Activated T-cell treated with anti-CD3 and anti-CD28 coated beads, Interleukin-2, amount 50 U/mL, for 72 hours (primary cell): ENCODE measurements around the gene GPC5. TPM values are rescaled to one million over a fixed set of nuclear protein-coding genes. Genes with fewer than 3 reads are reported as not detected.

Experiments used
- ATAC-seq, 2 donors: fragments of 150-1000 bp; cut with Tn5 transposase; replicated peaks in 1 of 2; 2 replicates each; pipeline ENCODE4 v1.10.0; 2021; ENCODE audit warnings: moderate library complexity in 2 of 2, mild to moderate bottlenecking in 1 of 2
- DNase-seq, 2 donors: peaks; one replicate each; pipeline ENCODE4 v3.0.0; 2021 to 2022; ENCODE audit warnings: mixed read lengths in 1 of 2
- H3K27ac Mint-ChIP-seq: one replicate; pipeline ENCODE4 v1.8.0; 2022; ENCODE audit warnings: mild to moderate bottlenecking, moderate library complexity, mixed read lengths
- H3K27me3 Mint-ChIP-seq: one replicate; pipeline ENCODE4 v1.8.0; 2022; ENCODE audit warnings: low read depth, mixed read lengths
- H3K36me3 Mint-ChIP-seq, 2 donors: one replicate each; pipeline ENCODE4 v1.8.0; 2022; ENCODE audit warnings: mixed read lengths in 2 of 2, mild to moderate bottlenecking in 1 of 2; ENCODE audit not compliant: insufficient read depth in 2 of 2
- H3K4me1 Mint-ChIP-seq: one replicate; pipeline ENCODE4 v1.8.0; 2022; ENCODE audit warnings: low read depth, mixed read lengths
- H3K4me3 Mint-ChIP-seq, 2 donors: one replicate each; pipeline ENCODE4 v1.8.0; 2022; ENCODE audit warnings: mild to moderate bottlenecking in 2 of 2, mixed read lengths in 2 of 2, moderate library complexity in 2 of 2
- H3K9me3 Mint-ChIP-seq, 2 donors: one replicate each; pipeline ENCODE4 v1.8.0; 2022; ENCODE audit warnings: mixed read lengths in 2 of 2
- total RNA-seq, 2 donors: library from RNA; stranded (reverse); gene quantifications; one replicate each; pipeline ENCODE4 v1.2.3, GENCODE V29; 2022

The GPC5 gene
- total RNA-seq, 2 donors from 2014 or later: 0.14 TPM; not detected in 1

DNA sequence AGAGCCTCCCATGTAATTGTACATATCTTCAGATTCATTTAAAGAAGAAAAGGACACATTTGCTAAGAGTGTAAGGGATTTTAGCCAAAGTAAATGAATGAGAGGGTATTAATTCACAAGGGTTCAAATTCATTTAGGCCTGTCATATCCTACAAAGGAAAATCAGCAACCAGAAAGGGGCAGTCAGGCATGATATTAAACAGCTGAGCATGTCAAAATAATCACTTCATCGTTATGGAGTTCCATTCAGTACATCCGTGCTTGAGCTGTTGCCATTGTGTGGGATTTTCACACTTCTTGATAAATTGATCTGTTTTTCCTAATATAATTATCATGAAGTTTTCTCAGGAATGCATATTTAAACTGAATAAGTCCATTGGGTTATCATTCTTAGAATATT is 567.1 kb downstream of the GPC5 start:
- Mint-ChIP-seq H3K27ac (no peak overlapping the region), H3K36me3 (peaks cover 0 to 3% of the 10 kb centered on the region in 2 donors), H3K4me3 (no peak overlapping the region), H3K27me3 (no peaks in the 10 kb centered on the region), H3K4me1 (no peaks in the 10 kb centered on the region), H3K9me3 (peaks cover 4 to 7% of the 10 kb centered on the region in 2 donors)
- ATAC-seq (no peak), DNase-seq (no peak)

GRCh38 chr13:91978571-91978970 is 580.1 kb downstream of the GPC5 start:
- no peak for ATAC-seq
- H3K36me3 Mint-ChIP-seq: no peaks in the 10 kb centered on the region

DNA sequence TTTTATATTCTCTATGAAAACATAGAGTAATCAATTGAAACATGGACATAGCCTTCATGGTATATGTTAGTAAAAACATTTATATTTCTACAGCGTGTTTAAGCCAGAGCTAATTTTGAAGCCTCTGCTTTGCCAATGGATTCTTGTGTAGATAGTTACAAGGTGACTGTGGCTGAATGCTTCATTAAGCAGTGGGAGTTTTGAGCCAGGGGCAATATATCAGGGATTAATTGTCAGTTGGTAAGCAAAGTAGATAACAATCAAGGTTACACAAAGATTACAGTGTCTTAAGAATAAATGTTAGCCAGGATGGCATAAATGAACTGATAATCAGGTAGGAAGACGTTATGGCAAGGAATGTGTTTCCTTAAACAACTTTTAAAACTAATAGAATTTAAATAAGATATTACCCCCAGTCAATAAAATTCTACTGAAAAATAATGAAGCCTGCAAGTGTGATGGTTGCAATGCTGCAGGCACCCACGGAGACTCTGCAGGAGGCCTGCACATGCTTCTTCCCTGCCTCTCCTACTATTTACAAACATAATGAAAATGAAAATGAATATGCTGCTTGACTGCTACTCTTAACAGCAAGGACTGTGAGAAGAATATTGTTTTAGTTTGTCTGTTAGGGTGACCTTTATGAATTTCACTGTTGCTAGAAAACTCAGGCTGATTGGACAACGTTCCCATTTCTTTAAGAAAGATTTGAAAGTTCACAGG is 588.5 kb downstream of the GPC5 start:
- Mint-ChIP-seq H3K4me3 (no peak overlapping the region), H3K27ac (no peak overlapping the region), H3K4me1 (no peaks in the 10 kb centered on the region), H3K36me3 (no peaks in the 10 kb centered on the region), H3K27me3 (no peaks in the 10 kb centered on the region), H3K9me3 (peaks cover 3 to 4% of the 10 kb centered on the region in 2 donors)
- ATAC-seq: no peak
- DNase-seq: no peak

More at GRCh38 chr13:91978571-91978970, 580.1 kb downstream of the GPC5 start:
- Mint-ChIP-seq H3K27ac (no peak overlapping the region), H3K9me3 (peaks cover 10 to 15% of the 10 kb centered on the region in 2 donors), H3K27me3 (no peaks in the 10 kb centered on the region), H3K4me3 (no peak overlapping the region), H3K4me1 (no peaks in the 10 kb centered on the region)
- DNase-seq: no peak

- Mint-ChIP-seq H3K27ac (no peak overlapping the region), H3K4me3 (no peak overlapping the region), H3K36me3 (no peaks in the 10 kb centered on the region), H3K4me1 (no peaks in the 10 kb centered on the region), H3K27me3 (no peaks in the 10 kb centered on the region), H3K9me3 (peaks cover 0 to 3% of the 10 kb centered on the region in 2 donors)
- no peak for DNase-seq
- ATAC-seq: no peak
Measured at GRCh38 chr13:91988331-91988730, 589.9 kb downstream of the GPC5 start.

DNA sequence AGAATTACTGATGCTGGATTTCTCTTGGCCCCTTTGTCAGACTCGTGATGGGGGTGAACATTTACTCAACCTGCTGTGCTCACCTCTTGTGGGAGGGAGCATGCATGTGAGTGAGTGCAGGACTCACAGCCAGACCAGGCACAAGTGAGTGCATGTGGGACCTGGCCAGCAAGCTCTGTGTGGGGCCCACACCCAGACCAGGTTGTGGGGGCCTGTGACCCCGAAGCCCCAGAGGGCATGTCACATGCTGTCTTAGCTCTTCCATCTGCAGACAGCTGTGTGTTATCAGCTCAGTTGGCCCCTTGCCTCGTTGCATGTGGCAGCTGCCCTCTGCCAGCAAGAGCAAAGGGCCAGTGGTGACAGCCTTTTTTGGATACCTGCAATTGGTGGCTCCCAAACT is 614.4 kb downstream of the GPC5 start:
- H3K9me3 Mint-ChIP-seq: peaks cover 2 to 5% of the 10 kb centered on the region in 2 donors
- DNase-seq (no peak), ATAC-seq (no peak)
- no peaks in the 10 kb centered on the region for H3K36me3 Mint-ChIP-seq
- H3K4me1 Mint-ChIP-seq: no peaks in the 10 kb centered on the region
- no peak overlapping the region for H3K4me3 Mint-ChIP-seq
- no peaks in the 10 kb centered on the region for H3K27me3 Mint-ChIP-seq
- H3K27ac Mint-ChIP-seq: no peak overlapping the region

DNA sequence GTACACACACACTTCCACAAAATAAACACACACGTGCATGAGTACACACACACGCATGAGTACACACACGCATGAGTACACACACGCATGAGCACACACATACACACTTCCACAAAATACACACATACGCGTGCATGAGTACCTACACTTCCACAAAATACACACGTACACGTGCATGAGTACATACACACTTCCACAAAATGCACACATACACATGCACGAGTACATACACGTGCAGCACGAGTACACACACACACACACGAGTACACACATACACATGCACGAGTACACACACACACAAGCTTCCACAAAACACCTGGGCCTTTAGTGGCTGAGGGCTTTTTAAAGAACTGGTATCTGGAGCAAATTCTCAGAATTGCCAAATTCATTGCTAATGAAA is 619.3 kb downstream of the GPC5 start:
- ATAC-seq: no peak
- H3K27me3 Mint-ChIP-seq: no peaks in the 10 kb centered on the region

GRCh38 chr13:92028695-92029094 is 630.3 kb downstream of the GPC5 start:
- H3K36me3 Mint-ChIP-seq: no peaks in the 10 kb centered on the region
- no peaks in the 10 kb centered on the region for H3K4me1 Mint-ChIP-seq
- DNase-seq: no peak
- no peak overlapping the region for H3K4me3 Mint-ChIP-seq
- H3K27me3 Mint-ChIP-seq: no peaks in the 10 kb centered on the region
- no peak overlapping the region for H3K27ac Mint-ChIP-seq
- H3K9me3 Mint-ChIP-seq: peaks cover 3% of the 10 kb centered on the region in 2 donors
- no peak for ATAC-seq

More for the DNA sequence above, 619.3 kb downstream of the GPC5 start:
- Mint-ChIP-seq H3K27ac (no peak overlapping the region), H3K9me3 (peaks cover 2 to 3% of the 10 kb centered on the region in 2 donors), H3K4me3 (no peak overlapping the region), H3K4me1 (no peaks in the 10 kb centered on the region), H3K36me3 (no peaks in the 10 kb centered on the region)
- no peak for DNase-seq

DNA sequence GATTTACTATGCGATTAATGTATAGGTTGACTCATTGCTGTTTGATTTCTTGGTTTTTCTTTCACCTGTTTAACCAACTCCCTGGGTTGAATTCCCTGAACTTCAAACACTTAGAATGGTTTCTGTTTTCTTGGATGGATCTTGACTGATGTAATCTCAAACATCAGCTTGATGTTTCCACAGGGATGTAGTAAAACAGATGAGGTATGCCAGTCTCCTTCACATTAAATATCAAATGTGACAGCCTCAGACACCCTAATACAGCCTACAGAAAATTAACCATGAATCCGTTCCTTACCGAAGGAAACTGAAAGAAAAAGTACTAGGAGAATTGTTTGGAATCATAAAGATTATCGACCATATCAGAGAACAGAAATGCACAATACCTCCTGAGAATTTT is 631.2 kb downstream of the GPC5 start:
- no peak for DNase-seq
- H3K4me3 Mint-ChIP-seq: no peak overlapping the region
- no peak for ATAC-seq
- no peaks in the 10 kb centered on the region for H3K36me3 Mint-ChIP-seq
- peaks cover 3% of the 10 kb centered on the region in 2 donors for H3K9me3 Mint-ChIP-seq
- H3K27me3 Mint-ChIP-seq: no peaks in the 10 kb centered on the region
- H3K4me1 Mint-ChIP-seq: no peaks in the 10 kb centered on the region
- H3K27ac Mint-ChIP-seq: no peak overlapping the region

DNA sequence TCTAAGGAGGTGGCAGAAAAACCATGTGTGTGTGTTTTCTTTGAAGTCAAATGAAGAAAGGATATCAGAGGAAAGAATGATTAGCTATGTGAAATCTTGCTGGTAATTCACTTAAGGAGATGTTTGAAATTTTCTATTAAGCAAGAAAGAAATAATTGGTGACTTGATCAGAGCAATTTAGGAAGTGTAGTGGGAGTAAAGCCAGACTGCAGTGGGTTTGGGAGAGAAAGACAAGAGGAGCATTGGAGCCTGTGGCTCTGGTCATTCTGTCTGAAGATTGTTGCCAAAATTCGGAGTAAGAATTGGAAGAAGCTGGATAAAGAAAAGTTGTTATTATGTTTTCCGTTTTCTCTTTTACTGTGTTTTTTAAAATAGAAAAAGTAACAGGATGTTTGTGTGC is 640.5 kb downstream of the GPC5 start:
- Mint-ChIP-seq H3K4me1 (no peaks in the 10 kb centered on the region), H3K27ac (no peak overlapping the region), H3K27me3 (no peaks in the 10 kb centered on the region), H3K36me3 (no peaks in the 10 kb centered on the region), H3K4me3 (no peak overlapping the region), H3K9me3 (peaks cover 3 to 6% of the 10 kb centered on the region in 2 donors)
- ATAC-seq: no peak
- no peak for DNase-seq

DNA sequence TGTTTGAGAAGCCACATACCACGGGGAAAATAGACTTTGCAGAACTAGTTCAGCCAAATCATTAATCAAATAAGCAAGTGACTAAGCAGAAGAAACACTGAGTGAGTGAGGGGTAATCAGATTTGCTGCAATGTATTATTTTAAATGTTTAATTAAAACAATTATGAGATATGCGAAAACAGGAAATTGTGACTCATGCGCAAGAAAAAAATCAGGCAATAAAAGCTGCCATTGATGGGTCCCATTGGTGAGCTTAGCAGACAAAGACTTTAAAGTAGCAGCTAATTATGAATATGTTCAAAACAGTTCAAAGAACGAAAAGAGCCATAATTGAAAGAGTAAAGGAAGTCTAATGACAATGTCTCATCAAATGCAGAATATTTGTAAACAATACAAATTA is 644.1 kb downstream of the GPC5 start:
- DNase-seq: no peak
- H3K36me3 Mint-ChIP-seq: no peaks in the 10 kb centered on the region
- no peaks in the 10 kb centered on the region for H3K4me1 Mint-ChIP-seq
- no peak for ATAC-seq
- H3K4me3 Mint-ChIP-seq: no peak overlapping the region
- H3K27me3 Mint-ChIP-seq: no peaks in the 10 kb centered on the region
- peaks cover 6 to 7% of the 10 kb centered on the region in 2 donors for H3K9me3 Mint-ChIP-seq
- H3K27ac Mint-ChIP-seq: peak overlapping the region; percentile 9

GRCh38 chr13:92044351-92044750 is 645.9 kb downstream of the GPC5 start:
- Mint-ChIP-seq H3K9me3 (peaks cover 6 to 7% of the 10 kb centered on the region in 2 donors), H3K4me3 (no peak overlapping the region), H3K27ac (no peak overlapping the region), H3K27me3 (no peaks in the 10 kb centered on the region), H3K36me3 (no peaks in the 10 kb centered on the region), H3K4me1 (no peaks in the 10 kb centered on the region)
- DNase-seq (no peak), ATAC-seq (no peak)

DNA sequence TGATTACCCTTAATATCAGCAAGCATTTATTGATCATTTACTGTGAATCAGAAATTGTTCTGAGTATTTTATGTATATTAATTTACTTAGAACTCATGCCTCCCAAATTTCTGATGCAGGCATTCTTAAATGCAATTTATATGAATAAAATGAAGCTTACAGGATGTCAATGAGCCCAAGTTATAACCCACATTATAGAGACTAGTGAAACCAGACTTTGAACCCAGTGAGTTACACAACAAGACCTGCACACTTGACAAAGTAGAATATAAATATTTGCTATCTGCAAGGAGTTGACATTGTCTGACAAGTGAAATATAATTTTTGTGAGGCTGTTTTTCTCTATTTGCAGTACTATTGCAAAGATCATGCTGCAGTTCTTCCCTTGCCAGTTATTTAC is 656.0 kb downstream of the GPC5 start:
- no peak for ATAC-seq
- Mint-ChIP-seq H3K36me3 (no peaks in the 10 kb centered on the region), H3K9me3 (peaks cover 3 to 6% of the 10 kb centered on the region in 2 donors), H3K4me3 (no peak overlapping the region), H3K27ac (no peak overlapping the region), H3K4me1 (no peaks in the 10 kb centered on the region), H3K27me3 (no peaks in the 10 kb centered on the region)
- DNase-seq: no peak

GRCh38 chr13:92074658-92075057 is 676.2 kb downstream of the GPC5 start:
- H3K4me3 Mint-ChIP-seq: no peak overlapping the region
- no peaks in the 10 kb centered on the region for H3K4me1 Mint-ChIP-seq
- ATAC-seq (no peak), DNase-seq (no peak)
- H3K27ac Mint-ChIP-seq: no peak overlapping the region
- H3K36me3 Mint-ChIP-seq: no peaks in the 10 kb centered on the region
- H3K27me3 Mint-ChIP-seq: no peaks in the 10 kb centered on the region
- H3K9me3 Mint-ChIP-seq: peaks cover 0 to 3% of the 10 kb centered on the region in 2 donors

DNA sequence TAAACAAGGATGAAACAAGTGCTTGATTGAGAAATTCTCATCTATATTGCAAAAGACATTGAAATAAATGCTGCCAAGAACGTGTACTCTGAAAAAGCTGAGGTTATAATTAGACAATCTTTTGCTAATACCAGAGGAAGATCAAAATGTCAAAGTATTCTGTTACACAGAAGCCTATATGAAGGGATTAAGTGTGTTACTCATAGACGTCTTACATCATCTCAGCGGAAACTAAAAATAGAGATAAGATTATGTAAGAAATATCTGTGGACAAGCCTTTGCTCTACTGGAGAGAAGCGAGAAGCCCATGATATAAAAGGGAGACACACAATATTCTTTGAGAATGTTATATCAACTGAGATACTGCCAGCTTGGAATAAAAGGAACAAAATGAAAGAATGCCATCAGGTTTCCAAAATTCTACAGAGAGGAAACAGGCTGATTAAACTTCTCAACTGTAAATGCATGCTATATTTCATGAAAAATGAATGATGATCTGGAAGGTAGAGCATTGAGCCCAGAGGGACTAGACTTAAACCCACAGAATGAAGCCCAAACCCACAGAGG is 699.0 kb downstream of the GPC5 start:
- H3K27me3 Mint-ChIP-seq: no peaks in the 10 kb centered on the region
- H3K36me3 Mint-ChIP-seq: no peaks in the 10 kb centered on the region
- no peak overlapping the region for H3K27ac Mint-ChIP-seq
- DNase-seq (no peak), ATAC-seq (no peak)
- H3K9me3 Mint-ChIP-seq: peaks cover 3 to 6% of the 10 kb centered on the region in 2 donors
- no peak overlapping the region for H3K4me3 Mint-ChIP-seq
- no peaks in the 10 kb centered on the region for H3K4me1 Mint-ChIP-seq
